ENCODE results near the gene FAM43A.

DNA sequence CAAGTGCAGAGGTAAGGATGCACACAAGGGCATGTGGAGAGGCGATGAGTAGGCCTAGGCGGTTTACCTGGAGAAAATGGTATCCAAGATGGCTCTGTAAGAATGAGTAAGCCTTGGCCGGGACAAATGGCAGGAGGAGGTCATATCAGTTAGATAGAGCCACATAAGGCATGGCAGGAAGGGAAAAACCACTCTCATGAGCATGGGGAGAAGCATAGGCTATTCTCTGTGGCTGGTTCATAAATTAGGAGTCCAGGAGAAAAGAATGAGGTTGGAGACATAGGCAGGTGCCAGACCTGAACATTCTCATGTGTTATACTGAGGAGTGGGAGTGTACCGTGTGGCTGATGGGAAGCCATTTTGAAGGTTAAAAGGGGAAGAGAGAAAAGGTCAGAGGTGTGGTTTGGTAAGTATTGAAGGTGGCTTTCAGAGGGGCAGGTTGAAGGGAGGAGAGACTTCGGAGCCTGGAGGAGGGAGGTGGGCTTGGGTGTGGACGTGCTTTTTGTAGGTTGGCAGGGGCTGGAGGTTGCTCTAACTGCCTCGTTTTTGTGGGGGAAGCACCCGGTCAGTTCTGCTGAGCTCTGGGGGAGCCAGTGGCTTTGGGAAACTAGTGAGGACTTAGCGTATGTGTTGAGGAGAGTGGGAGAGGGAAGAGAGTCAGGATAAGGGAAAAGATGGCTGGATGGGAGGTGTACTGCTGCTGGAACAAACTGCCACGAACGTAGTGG lies 4.6 kb upstream of the FAM43A start:
- TF ChIP-seq POLR2A (IDR thresholded peaks at IDR 0.05; ENCODE audit: extremely low read depth, insufficient read length), result no peak
- TF ChIP-seq, protein P1, sequence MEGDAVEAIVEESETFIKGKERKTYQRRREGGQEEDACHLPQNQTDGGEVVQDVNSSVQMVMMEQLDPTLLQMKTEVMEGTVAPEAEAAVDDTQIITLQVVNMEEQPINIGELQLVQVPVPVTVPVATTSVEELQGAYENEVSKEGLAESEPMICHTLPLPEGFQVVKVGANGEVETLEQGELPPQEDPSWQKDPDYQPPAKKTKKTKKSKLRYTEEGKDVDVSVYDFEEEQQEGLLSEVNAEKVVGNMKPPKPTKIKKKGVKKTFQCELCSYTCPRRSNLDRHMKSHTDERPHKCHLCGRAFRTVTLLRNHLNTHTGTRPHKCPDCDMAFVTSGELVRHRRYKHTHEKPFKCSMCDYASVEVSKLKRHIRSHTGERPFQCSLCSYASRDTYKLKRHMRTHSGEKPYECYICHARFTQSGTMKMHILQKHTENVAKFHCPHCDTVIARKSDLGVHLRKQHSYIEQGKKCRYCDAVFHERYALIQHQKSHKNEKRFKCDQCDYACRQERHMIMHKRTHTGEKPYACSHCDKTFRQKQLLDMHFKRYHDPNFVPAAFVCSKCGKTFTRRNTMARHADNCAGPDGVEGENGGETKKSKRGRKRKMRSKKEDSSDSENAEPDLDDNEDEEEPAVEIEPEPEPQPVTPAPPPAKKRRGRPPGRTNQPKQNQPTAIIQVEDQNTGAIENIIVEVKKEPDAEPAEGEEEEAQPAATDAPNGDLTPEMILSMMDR (IDR thresholded peaks at IDR 0.05; ENCODE audit: low read depth, low read length), result no peak
